ENCODE measurements around the gene RASA2.
A peak's percentile ranks its signal among the peaks of the same experiment; 100 is the strongest.

RASA2 gene

GRCh38 chr3:141557961-141558706, 71.3 kb downstream of the RASA2 start:
- TF ChIP-seq ZFX (IDR thresholded peaks at IDR 0.05; ENCODE audit: borderline replicate concordance), result no peak
- no peak overlapping the region for H3K27ac ChIP-seq

GRCh38 chr3:141561426-141562034, 74.7 kb downstream of the RASA2 start:
- TF ChIP-seq CTCF (IDR thresholded peaks at IDR 0.05) (peak; percentile 98), ZFX (IDR thresholded peaks at IDR 0.05; ENCODE audit: borderline replicate concordance) (no peak)
- no peak overlapping the region for H3K27ac ChIP-seq

GRCh38 chr3:141564241-141564640, 77.4 kb downstream of the RASA2 start:
- no peak overlapping the region for H3K27ac ChIP-seq
- TF ChIP-seq ZFX (IDR thresholded peaks at IDR 0.05; ENCODE audit: borderline replicate concordance), result no peak
- no peak for TF ChIP-seq CTCF (IDR thresholded peaks at IDR 0.05)

- H3K27ac ChIP-seq, result no peak overlapping the region
- TF ChIP-seq CTCF (IDR thresholded peaks at IDR 0.05) (no peak), ZFX (IDR thresholded peaks at IDR 0.05; ENCODE audit: borderline replicate concordance) (no peak)
Observed at GRCh38 chr3:141570068-141570467, 83.2 kb downstream of the RASA2 start.

GRCh38 chr3:141575879-141576743, 89.3 kb downstream of the RASA2 start:
- no peak overlapping the region for H3K27ac ChIP-seq

GRCh38 chr3:141576744-141577052, 89.9 kb downstream of the RASA2 start:
- TF ChIP-seq ZFX (IDR thresholded peaks at IDR 0.05; ENCODE audit: borderline replicate concordance), result no peak
- peak; percentile 24; the same call in 1 of the 2 replicates for TF ChIP-seq CTCF (IDR thresholded peaks at IDR 0.05)
- H3K27ac ChIP-seq, result no peak overlapping the region

More at GRCh38 chr3:141575879-141576743, 89.3 kb downstream of the RASA2 start:
- TF ChIP-seq CTCF (IDR thresholded peaks at IDR 0.05) (peak; percentile 65), ZFX (IDR thresholded peaks at IDR 0.05; ENCODE audit: borderline replicate concordance) (no peak)

- no peak overlapping the region for H3K27ac ChIP-seq
- TF ChIP-seq CTCF (IDR thresholded peaks at IDR 0.05) (no peak), ZFX (IDR thresholded peaks at IDR 0.05; ENCODE audit: borderline replicate concordance) (no peak)
Observed at GRCh38 chr3:141578202-141578973, 91.6 kb downstream of the RASA2 start.

All from 22Rv1 (cell line).